HPDE6-E6E7 (cell line): ENCODE measurements around the gene ZBTB7A.
"Not testable (repeated sequence)": the region's sequence is repeated elsewhere in the genome, so short reads cannot be mapped to it uniquely, and the experiment has no call there.

Source experiments
- DNase-seq: peaks from one replicate; pipeline ENCODE4 v3.0.0; 2011; ENCODE audit warnings: missing footprints; ENCODE audit errors: extremely low spot score

ZBTB7A gene

GRCh38 chr19:4016486-4016885, 50.2 kb downstream of the ZBTB7A start:
- DNase-seq, result no peak

DNA sequence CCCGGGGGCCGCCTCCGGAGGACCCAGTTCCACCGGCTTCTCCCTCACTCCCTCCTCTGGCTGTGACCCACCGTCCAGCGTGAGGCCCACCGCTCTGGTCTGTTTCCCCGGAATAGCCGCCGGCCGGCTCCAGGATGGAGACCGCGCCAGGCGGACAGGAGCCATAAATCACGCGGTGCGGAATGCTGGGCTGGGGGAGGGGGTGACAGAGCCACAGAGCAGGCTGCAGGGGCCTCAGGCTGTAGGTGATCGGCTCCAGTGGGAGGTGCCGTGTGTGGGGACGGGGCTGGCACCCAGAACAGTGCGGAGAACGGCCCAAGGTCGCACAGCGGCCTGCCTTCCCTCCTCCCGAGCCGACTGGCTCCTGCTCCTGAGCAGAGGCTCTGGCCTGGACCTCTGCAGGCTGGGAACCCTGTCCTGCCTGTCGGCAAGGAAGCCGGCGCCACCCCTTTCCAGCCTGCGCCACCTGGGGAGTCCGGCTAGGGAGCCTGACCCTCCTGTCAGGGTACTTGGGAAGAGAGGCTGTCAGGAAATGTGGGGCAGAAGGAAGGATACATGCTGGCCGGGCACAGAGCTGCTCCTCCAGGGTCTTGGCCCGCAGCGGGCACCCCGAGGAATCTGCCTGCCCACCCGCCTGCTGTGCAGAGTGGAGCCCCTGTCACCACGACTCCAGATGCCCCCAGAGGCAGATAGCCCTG, 50.8 kb downstream of the ZBTB7A start:
- no peak for DNase-seq

DNA sequence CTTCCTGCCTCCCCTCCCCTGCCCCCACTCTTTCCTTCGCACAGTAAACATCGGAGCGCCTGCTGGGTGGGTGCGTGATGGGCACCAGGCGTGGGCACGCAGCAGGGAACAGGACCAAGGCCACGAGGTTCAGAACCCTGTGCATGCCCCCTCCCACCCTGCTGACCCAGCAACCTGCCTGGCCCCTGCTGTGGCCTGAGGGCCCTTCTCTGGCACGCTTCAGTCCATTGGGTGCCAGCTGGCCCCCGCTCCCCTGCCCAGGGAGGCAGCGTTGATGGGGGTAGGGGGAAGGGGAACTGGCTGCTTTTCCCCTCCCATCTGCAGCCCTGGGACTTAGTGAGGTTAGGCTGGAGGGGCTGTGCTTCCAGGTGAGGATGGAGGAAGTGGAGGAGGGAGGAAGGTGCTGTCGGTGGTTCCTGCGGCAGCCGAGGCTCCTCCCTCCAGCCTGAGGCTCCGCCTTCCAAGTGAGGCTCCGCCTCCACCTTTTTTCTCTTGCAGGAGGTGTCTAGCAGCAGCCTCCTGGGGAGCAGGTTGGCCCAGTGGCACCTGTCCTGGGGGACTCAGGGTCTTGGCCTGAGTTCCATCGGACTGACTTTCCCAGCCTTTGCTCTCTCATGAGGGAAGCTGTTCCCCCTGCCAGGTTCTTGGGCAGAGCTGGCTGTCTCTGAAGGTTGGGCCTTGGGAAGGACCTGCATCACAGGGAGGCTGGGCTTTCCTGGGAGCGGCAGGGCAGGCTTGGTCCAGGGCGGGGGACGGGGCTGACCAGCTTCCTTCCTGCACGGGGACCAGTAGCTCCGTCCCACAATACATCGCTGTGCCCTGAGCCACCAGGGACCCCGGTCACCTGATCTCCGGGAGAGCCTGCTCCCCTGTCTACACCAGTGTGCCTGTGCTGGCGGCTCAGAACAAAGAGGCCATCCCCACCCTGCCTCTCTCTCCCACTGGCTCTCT, 51.9 kb downstream of the ZBTB7A start:
- no peak for DNase-seq

DNA sequence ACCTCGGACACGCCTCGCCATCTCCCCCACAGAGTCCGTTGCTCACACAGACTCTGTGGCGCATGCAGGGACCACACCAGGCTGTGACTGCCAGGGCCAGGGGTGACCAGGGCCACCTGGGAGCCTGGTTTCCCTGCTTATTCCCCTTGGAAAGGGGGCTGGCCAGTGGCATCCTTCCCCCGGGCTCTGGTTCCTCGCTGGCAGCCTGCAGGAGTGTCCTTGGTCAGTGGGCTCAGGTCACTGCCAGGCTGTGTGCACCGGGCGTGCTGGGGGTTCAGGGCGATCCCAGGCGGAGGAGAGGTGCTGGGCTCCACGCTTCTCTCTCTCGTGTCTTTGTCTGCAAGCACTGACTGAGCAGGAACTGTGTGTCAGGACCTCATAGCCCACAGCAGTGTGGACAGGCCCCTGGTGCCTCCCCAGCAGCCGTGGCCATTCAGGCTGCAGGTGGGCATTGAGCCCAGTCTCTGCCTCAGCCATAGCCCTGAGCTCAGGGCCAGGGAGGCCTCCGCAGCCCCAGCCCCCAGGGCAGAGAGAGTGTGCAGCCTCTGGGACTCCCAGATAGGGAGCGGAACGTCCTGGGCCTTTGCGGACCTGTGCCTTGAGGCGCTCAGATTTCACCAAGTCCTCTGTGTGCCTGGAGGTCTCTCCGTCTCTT, 52.7 kb downstream of the ZBTB7A start:
- DNase-seq, result no peak

- no peak for DNase-seq
These were observed 53.6 kb downstream of the ZBTB7A start for GRCh38 chr19:4012975-4013634.

DNA sequence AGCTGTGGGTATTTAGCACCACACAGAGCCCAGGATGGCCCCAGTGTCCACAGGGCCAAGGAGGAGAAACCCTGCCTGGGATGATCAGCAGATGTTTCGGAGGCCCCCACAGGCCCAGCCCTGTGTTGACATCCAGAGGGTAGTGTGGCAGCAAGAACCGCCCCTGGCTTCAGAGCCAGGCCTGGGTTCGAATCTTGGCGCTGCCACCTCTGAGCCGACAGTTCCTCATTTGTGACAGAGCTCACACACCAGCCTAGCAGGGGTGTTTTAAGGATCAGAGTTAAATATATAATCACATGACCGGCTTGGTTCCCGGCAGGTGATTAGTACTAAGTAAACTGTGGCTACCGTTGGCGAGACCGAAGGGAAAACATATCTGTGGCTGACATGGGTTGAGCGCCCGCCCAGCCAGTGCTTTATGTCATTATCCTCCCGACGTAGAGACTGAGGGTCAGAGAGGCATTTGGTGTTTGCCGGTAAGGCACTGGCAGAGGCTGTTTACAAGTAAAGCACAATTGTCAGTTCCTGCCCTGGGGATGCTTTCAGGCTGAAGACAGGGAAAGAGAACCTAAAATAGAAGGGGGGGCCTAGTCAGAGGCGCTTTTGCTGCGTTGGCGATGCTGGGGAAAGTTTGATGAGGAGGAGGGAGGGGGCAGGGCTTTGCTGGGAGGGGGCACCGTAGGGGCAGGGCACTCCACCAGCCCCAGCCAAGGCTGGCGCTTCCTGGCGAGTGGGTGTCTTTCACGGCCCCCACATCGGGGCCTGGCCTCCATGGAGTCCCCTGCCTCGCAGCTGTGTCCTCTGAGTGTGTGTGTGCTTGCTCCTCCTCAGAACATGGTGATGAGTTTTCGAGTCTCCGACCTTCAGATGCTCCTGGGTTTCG, 54.4 kb downstream of the ZBTB7A start:
- no peak for DNase-seq

DNA sequence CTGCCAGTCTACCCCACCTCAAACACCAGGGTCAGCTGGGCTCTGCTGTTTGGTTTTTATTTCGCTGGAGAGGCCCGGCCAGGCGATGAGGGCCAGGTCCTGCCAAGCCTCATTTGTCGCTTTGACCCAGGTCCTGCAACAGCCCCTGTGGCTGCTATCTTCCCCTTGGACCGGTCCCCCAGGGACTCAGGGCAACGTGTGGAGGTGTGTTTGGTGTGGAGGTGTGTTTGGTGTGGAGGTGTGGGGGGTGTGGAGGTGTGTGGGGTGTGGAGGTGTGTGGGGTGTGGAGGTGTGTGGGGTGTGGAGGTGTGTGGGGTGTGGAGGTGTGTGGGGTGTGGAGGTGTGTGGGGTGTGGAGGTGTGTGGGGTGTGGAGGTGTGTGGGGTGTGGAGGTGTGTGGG, 55.3 kb downstream of the ZBTB7A start:
- DNase-seq, result not testable (repeated sequence)

- DNase-seq, result no peak
These were observed 55.9 kb downstream of the ZBTB7A start for GRCh38 chr19:4010808-4011110.

DNA sequence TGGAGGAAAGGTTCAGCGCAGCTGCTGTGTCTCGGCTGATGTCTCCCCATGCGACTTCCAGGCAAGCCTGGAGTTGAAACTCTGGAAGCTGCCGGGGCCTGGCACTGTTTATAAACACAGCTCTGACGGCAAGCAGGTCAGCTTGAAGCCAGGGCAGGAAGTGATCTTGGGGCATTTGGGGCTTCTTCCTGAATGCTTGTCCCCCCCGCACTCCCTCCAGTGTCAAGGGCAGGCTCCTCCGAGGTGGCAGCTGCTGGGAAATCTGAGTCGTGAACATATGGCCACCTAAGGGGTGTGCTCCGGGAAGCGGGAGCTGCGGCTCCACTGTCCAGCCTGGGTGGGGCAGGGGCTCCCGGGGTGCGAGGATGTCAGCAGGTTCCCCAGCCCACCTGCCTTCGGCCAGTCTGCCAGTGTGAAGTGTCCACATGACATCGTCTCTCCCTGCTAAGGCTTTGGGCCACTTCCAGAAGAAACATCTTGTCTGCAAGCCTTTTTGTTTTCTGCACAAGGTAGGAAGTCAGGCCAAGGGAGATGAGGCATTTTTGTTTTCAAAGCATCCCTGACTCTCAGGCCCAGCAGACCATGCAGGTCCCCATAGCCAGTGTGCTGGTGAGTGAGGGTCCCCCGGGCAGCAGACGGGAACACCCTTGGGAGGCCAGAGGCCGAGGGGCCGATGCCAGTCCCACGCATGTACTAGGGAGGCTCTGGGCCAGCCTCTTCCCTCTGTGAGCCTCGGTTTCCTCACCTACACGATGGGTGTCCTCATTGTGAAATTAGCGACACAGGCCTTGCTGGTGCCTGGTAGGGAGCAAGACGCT, 56.5 kb downstream of the ZBTB7A start:
- DNase-seq, result no peak

GRCh38 chr19:4007836-4008539, 58.7 kb downstream of the ZBTB7A start:
- no peak for DNase-seq

DNA sequence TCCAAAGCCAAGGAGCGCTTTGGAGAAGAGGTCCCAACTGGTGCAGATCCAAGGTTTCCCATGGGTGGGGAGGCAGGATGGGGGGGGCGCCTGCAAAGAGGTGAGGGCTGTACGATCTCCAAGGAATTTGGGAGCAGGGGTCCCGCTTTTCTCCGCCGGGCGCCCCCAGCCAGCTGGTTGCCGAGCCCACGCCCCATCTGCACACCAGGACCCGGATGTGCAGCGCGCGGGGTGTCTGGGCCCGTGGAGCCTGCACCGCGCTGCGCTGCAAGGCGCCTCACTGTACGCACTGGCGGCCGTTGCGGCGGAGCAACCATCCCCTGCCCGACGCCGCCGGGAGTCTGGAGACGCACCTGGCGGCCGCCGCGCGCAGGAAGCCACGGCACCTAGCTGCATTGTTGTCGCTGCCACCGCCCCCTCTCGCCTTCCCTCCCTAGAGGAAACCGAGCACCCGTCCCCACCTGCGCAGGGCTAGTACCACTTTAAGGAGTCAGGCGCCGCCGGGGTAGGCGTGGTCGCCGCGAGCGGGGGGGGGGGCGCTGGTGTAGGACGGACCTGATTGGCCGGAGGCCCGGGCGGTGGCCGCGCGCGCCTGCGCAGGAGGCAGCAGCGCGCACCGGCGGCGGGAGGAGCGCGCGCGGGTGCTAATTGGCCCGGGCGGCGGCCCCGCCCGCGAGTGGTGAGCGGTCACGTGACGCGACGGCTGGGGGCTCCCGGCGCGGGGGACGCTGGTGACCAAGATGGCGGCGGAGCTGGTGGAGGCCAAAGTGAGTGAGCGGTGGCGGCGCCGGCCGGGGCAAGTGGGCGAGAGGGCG, 59.5 kb downstream of the ZBTB7A start, which contains the start of gene PIAS4:
Gene PIAS4, plus strand, starts transcription at position 716 of the 815 bp plus-strand sequence. Its CDS starts 25 bp downstream, at position 741.
- peak; percentile 94 for DNase-seq

DNA sequence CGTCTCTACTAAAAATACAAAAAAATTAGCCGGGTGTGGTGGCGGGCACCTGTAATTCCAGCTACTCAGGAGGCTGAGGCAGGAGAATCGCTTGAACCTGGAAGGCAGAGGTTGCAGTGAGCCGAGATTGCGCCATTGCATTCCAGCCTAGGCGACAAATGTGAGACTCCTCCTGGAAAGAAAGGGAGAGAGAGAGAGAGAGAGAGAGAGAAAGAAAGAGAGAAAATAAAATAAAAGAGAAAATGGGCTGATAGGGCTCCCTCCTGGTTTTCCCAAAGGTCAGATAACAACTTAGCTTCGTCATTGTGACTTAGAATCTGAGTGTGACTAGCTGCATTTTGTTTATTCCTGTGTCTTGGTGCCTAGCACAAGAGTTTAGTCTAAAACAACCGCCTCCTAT, 61.3 kb downstream of the ZBTB7A start:
- not testable (repeated sequence) for DNase-seq

GRCh38 chr19:4000798-4001197, 65.9 kb downstream of the ZBTB7A start:
- DNase-seq, result not testable (repeated sequence)

DNA sequence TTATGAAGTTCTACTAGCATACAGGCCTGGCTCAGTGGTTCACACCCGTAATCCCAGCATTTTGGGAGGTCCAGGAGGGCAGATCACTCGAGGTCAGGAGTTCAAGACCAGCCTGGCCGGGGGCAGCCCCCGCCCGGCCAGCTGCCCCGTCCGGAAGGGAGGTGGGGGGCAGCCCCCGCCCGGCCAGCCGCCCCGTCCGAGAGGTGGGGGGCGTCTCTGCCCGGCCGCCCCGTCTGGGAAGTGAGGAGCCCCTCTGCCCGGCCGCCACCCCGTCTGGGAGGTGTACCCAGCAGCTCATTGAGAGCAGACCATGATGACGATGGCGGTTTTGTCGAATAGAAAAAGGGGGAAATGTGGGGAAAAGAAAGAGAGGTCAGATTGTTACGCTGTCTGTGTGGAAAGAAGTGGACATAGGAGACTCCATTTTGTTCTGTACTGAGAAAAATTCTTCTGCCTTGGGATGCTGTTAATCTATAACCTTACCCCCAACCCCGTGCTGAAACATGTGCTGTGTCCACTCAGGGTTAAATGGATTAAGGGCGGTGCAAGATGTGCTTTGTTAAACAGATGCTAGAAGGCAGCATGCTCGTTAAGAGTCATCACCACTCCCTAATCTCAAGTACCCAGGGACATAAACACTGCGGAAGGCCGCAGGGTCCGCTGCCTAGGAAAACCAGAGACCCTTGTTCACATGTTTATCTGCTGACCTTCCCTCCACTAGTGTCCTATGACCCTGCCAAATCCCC, 67.9 kb downstream of the ZBTB7A start:
- DNase-seq, result not testable (repeated sequence)

DNA sequence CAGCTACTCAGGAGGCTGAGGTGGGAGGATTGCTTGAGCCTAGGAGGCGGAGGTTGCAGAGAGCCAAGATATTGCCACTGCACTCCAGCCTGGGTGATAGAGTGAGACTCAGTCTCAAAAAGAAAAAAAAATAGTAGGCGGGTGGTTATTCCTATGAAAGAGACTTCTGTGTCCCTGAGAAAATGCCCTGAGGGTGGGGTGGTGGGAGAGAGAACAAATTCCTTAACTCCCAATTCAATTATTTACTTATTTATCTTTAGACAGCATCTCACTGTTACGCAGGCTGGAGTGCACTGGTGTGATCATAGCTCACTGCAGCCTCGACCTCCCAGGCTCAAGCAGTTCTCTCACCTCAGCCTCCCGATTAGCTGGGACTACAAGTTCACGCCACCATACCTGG, 71.1 kb downstream of the ZBTB7A start:
- no peak for DNase-seq
